Neural progenitor cell (in vitro differentiated cells): ENCODE data around the gene ATP1A1.

ENCODE experiments used
- EZH2 ChIP-seq: fragments of 200-600 bp; sonication (generic); IDR thresholded peaks from 2 replicates; pipeline ENCODE4 v1.6.1; 2017; ENCODE audit warnings: antibody characterized with exemption, mild to moderate bottlenecking, moderate library complexity
- TF ChIP-seq, protein P1 (sequence below): fragments of 200-600 bp; sonication (generic); IDR thresholded peaks from 2 replicates; pipeline ENCODE4 v1.5.1; 2017; ENCODE audit warnings: antibody characterized with exemption, mild to moderate bottlenecking

DNA sequence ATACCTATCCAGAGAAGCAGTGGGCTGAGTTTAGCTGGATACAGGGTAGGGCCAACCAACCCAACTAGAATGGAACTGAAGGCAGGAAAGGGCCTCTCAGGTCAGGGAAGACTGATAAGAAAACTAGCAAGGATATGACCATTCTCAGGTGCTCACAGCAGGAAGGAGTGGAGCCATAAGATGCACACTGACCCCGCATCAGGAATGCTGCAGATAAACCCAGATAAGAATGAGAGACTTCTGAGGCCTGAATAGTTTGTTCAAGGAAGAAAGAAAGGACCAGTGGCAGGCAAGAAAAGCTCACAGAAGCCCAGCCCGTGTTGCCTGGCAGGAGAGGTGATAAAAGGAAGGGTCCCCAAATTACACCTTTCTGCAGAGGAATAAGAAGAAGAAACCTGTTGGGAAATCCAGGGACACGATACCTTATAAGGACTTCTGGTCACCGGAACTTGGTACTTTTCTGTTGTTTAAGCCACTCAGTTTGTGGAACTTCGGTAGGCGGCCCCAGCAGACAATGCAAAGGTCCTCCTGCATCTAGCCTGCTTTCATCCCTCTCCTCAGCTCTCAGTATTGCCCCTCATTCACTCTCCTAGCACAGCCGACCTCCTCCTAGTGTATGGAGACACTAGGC lies 58.9 kb downstream of the ATP1A1 start:
- TF ChIP-seq, protein P1, sequence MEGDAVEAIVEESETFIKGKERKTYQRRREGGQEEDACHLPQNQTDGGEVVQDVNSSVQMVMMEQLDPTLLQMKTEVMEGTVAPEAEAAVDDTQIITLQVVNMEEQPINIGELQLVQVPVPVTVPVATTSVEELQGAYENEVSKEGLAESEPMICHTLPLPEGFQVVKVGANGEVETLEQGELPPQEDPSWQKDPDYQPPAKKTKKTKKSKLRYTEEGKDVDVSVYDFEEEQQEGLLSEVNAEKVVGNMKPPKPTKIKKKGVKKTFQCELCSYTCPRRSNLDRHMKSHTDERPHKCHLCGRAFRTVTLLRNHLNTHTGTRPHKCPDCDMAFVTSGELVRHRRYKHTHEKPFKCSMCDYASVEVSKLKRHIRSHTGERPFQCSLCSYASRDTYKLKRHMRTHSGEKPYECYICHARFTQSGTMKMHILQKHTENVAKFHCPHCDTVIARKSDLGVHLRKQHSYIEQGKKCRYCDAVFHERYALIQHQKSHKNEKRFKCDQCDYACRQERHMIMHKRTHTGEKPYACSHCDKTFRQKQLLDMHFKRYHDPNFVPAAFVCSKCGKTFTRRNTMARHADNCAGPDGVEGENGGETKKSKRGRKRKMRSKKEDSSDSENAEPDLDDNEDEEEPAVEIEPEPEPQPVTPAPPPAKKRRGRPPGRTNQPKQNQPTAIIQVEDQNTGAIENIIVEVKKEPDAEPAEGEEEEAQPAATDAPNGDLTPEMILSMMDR, result no peak
- TF ChIP-seq EZH2, result no peak
